Left ventricle myocardium inferior (tissue), 1 donor: ENCODE results near the gene SERPINA5. TPM values are rescaled to one million over a fixed set of nuclear protein-coding genes. Genes with fewer than 3 reads are reported as not detected.

Experiments used
- DNase-seq: peaks from one replicate; pipeline ENCODE4 v3.0.0-alpha.2; 2020
- H3K27ac ChIP-seq: fragments of 200-600 bp; replicated peaks from 2 replicates; pipeline ENCODE4 v1.8.0; 2021
- H3K27me3 ChIP-seq: fragments of 200-600 bp; 2 replicates; pipeline ENCODE4 v1.8.0; 2021; ENCODE audit warnings: low read depth
- H3K36me3 ChIP-seq: fragments of 200-600 bp; 2 replicates; pipeline ENCODE4 v1.8.0; 2021
- H3K4me1 ChIP-seq: fragments of 200-600 bp; 2 replicates; pipeline ENCODE4 v1.8.0; 2021
- H3K4me3 ChIP-seq: fragments of 200-600 bp; 2 replicates; pipeline ENCODE4 v1.8.0; 2021; ENCODE audit warnings: mild to moderate bottlenecking, moderate library complexity
- H3K9me3 ChIP-seq: fragments of 200-600 bp; replicated peaks from 2 replicates; pipeline ENCODE4 v1.8.0; 2021
- CTCF ChIP-seq: fragments of 200-600 bp; IDR thresholded peaks from 2 replicates; pipeline ENCODE4 v1.8.0; 2021; ENCODE audit warnings: antibody characterized with exemption, mild to moderate bottlenecking, borderline replicate concordance
- intact Hi-C: fragments of 100-400 bp; cut with micrococcal nuclease; formaldehyde crosslinking; loops from one replicate; pipeline ENCODE4 v1.11.0; 2022
- total RNA-seq: library from RNA; stranded (reverse); fragmentation: NEBNext Ultra II Directional; extraction: Animal tissue kit (Norgen Biotek cat#: 25700); gene quantifications from one replicate; pipeline ENCODE4 v1.2.1, GENCODE V29; 2021
- donor health status: DM: no; HTN: yes; CAD: no; lungs with severe emphysema.

SERPINA5 gene
- total RNA-seq, 1 donor from 2014 or later, result 2.1 TPM

- H3K9me3 ChIP-seq, result no peaks in the 10 kb centered on the region
- no peak for DNase-seq
- H3K36me3 ChIP-seq, result no peaks in the 10 kb centered on the region
- no peak overlapping the region for H3K27ac ChIP-seq
- no peak for TF ChIP-seq CTCF
- intact Hi-C loops, result no loop called here
- no peak overlapping the region for H3K4me3 ChIP-seq
- H3K27me3 ChIP-seq, result peaks cover 28% of the 10 kb centered on the region
- H3K4me1 ChIP-seq, result no peaks in the 10 kb centered on the region
Measured at GRCh38 chr14:94569381-94570001, 11.7 kb upstream of the SERPINA5 start.

- intact Hi-C loops, result no loop called here
- Histone ChIP-seq H3K27ac (no peak overlapping the region), H3K4me1 (no peaks in the 10 kb centered on the region), H3K36me3 (no peaks in the 10 kb centered on the region), H3K9me3 (no peaks in the 10 kb centered on the region), H3K4me3 (no peak overlapping the region), H3K27me3 (peaks cover 28% of the 10 kb centered on the region)
- TF ChIP-seq CTCF, result no peak
- no peak for DNase-seq
Measured at GRCh38 chr14:94570002-94570400, 11.2 kb upstream of the SERPINA5 start.

- no peaks in the 10 kb centered on the region for H3K36me3 ChIP-seq
- no peak overlapping the region for H3K4me3 ChIP-seq
- H3K27ac ChIP-seq, result no peak overlapping the region
- TF ChIP-seq CTCF, result no peak
- DNase-seq, result no peak
- H3K27me3 ChIP-seq, result peaks cover 28% of the 10 kb centered on the region
- H3K4me1 ChIP-seq, result no peaks in the 10 kb centered on the region
- no peaks in the 10 kb centered on the region for H3K9me3 ChIP-seq
- intact Hi-C loops, result no loop called here
Measured at GRCh38 chr14:94570440-94570839, 10.8 kb upstream of the SERPINA5 start.

GRCh38 chr14:94571395-94571794 lies 9.8 kb upstream of the SERPINA5 start:
- TF ChIP-seq CTCF, result no peak
- no peaks in the 10 kb centered on the region for H3K36me3 ChIP-seq
- DNase-seq, result peak; percentile 26
- intact Hi-C loops, result no loop called here
- H3K27ac ChIP-seq, result peak overlapping the region; percentile 67
- no peaks in the 10 kb centered on the region for H3K9me3 ChIP-seq
- H3K27me3 ChIP-seq, result peaks cover 28% of the 10 kb centered on the region
- no peak overlapping the region for H3K4me3 ChIP-seq
- H3K4me1 ChIP-seq, result no peaks in the 10 kb centered on the region

GRCh38 chr14:94571950-94572349 lies 9.3 kb upstream of the SERPINA5 start:
- no peak for TF ChIP-seq CTCF
- H3K27ac ChIP-seq, result peak overlapping the region; percentile 67
- H3K36me3 ChIP-seq, result no peaks in the 10 kb centered on the region
- H3K4me1 ChIP-seq, result no peaks in the 10 kb centered on the region
- H3K9me3 ChIP-seq, result no peaks in the 10 kb centered on the region
- H3K27me3 ChIP-seq, result peaks cover 28% of the 10 kb centered on the region
- DNase-seq, result no peak
- intact Hi-C loops, result no loop called here
- no peak overlapping the region for H3K4me3 ChIP-seq
